ENCODE data around the gene ZNF18. TPM values are rescaled to one million over a fixed set of nuclear protein-coding genes. Genes with fewer than 3 reads are reported as not detected.
"Not testable (repeated sequence)": the region's sequence is repeated elsewhere in the genome, so short reads cannot be mapped to it uniquely, and the experiment has no call there.

Gene ZNF18
- total and polyA plus RNA-seq, 2 donors (not counting 1 experiment from before 2014, with no cell fraction given), result 7.7 to 16.8 TPM

DNA sequence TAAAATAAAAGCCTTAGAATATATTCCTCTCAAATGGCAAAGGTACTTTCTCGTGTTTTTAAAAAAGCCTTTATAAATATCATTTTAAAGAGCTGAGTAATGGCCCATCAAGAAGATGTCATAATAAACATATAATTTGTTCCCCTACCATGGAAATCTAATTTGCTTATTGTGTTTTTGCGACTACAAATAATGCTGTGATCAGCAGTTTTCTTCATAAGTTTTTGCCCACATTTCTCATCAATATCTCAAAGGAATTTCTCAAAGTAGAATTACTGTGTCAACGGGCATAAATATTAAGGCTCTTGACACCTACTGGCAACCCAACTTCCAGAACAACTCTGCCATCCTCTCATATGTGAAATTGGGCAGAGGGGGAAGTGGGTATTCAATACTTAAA is 17.5 kb downstream of the ZNF18 start:
- no peaks in the 10 kb centered on the region for H3K27me3 ChIP-seq (ENCODE audit: control insufficient read depth, insufficient read depth, low read length)
- H3K9ac ChIP-seq (ENCODE audit: insufficient read depth, low read length), result no peak overlapping the region
- H3K4me2 ChIP-seq (ENCODE audit: extremely low read depth, insufficient read depth, low read length), result no peak overlapping the region
- no peak overlapping the region for H3K27ac ChIP-seq (ENCODE audit: insufficient read depth, low read length)
- TF ChIP-seq EZH2 (IDR thresholded peaks at IDR 0.05; ENCODE audit: low read length, missing control alignments), result no peak
- no peak for TF ChIP-seq CTCF (conservative IDR thresholded peaks at IDR 0.05 in 1 of 2, IDR thresholded peaks at IDR 0.05 in 1 of 2; ENCODE audit: low read depth in 1 of 2, low read length in 2 of 2)
- DNase-seq (ENCODE audit: low read depth in 2 of 2), result no peak
- H3K36me3 ChIP-seq (ENCODE audit: control insufficient read depth, insufficient read depth, low read length), result peaks cover 2% of the 10 kb centered on the region
- no peaks in the 10 kb centered on the region for H4K20me1 ChIP-seq (ENCODE audit: control insufficient read depth, extremely low read depth, insufficient read depth, low read length)
- H2AFZ ChIP-seq (ENCODE audit: low read length), result no peak overlapping the region
- no peaks in the 10 kb centered on the region for H3K79me2 ChIP-seq (ENCODE audit: control insufficient read depth, insufficient read depth, low read length)
- no peaks in the 10 kb centered on the region for H3K4me1 ChIP-seq (ENCODE audit: control insufficient read depth, extremely low read depth, insufficient read depth, low read length)
- no peak overlapping the region for H3K4me3 ChIP-seq (replicated peaks in 1 of 4; ENCODE audit: control extremely low read depth in 1 of 4, insufficient read depth in 1 of 4, low read depth in 3 of 4, low read length in 4 of 4)
- no peaks in the 10 kb centered on the region for H3K9me3 ChIP-seq (ENCODE audit: control insufficient read depth, insufficient read depth, low read depth, low read length)

GRCh38 chr17:11972741-11973140 is 24.5 kb downstream of the ZNF18 start:
- H4K20me1 ChIP-seq (ENCODE audit: control insufficient read depth, extremely low read depth, insufficient read depth, low read length); H2AFZ ChIP-seq (ENCODE audit: low read length); H3K4me1 ChIP-seq (ENCODE audit: control insufficient read depth, extremely low read depth, insufficient read depth, low read length); H3K36me3 ChIP-seq (ENCODE audit: control insufficient read depth, insufficient read depth, low read length); H3K27ac ChIP-seq (ENCODE audit: insufficient read depth, low read length); H3K4me2 ChIP-seq (ENCODE audit: extremely low read depth, insufficient read depth, low read length); H3K9ac ChIP-seq (ENCODE audit: insufficient read depth, low read length); H3K79me2 ChIP-seq (ENCODE audit: control insufficient read depth, insufficient read depth, low read length); H3K9me3 ChIP-seq (ENCODE audit: control insufficient read depth, insufficient read depth, low read depth, low read length); H3K4me3 ChIP-seq (replicated peaks in 1 of 4; ENCODE audit: control extremely low read depth in 1 of 4, insufficient read depth in 1 of 4, low read depth in 3 of 4, low read length in 4 of 4); DNase-seq (ENCODE audit: low read depth in 2 of 2); H3K27me3 ChIP-seq (ENCODE audit: control insufficient read depth, insufficient read depth, low read length): not testable (repeated sequence)

- Histone ChIP-seq H2AFZ (ENCODE audit: low read length) (no peak overlapping the region), H3K4me1 (ENCODE audit: control insufficient read depth, extremely low read depth, insufficient read depth, low read length) (no peaks in the 10 kb centered on the region), H3K4me3 (replicated peaks in 1 of 4; ENCODE audit: control extremely low read depth in 1 of 4, insufficient read depth in 1 of 4, low read depth in 3 of 4, low read length in 4 of 4) (no peak overlapping the region), H3K36me3 (ENCODE audit: control insufficient read depth, insufficient read depth, low read length) (no peaks in the 10 kb centered on the region), H3K79me2 (ENCODE audit: control insufficient read depth, insufficient read depth, low read length) (no peaks in the 10 kb centered on the region), H3K9me3 (ENCODE audit: control insufficient read depth, insufficient read depth, low read depth, low read length) (no peaks in the 10 kb centered on the region), H3K27ac (ENCODE audit: insufficient read depth, low read length) (no peak overlapping the region), H3K4me2 (ENCODE audit: extremely low read depth, insufficient read depth, low read length) (no peak overlapping the region), H3K9ac (ENCODE audit: insufficient read depth, low read length) (no peak overlapping the region), H4K20me1 (ENCODE audit: control insufficient read depth, extremely low read depth, insufficient read depth, low read length) (no peaks in the 10 kb centered on the region), H3K27me3 (ENCODE audit: control insufficient read depth, insufficient read depth, low read length) (no peaks in the 10 kb centered on the region)
- DNase-seq (ENCODE audit: low read depth in 2 of 2), result no peak
- TF ChIP-seq CTCF (conservative IDR thresholded peaks at IDR 0.05 in 1 of 2, IDR thresholded peaks at IDR 0.05 in 1 of 2; ENCODE audit: low read depth in 1 of 2, low read length in 2 of 2) (no peak), EZH2 (IDR thresholded peaks at IDR 0.05; ENCODE audit: low read length, missing control alignments) (no peak)
Observed at GRCh38 chr17:11969565-11969964, 27.7 kb downstream of the ZNF18 start.
